GM21423 (cell line): ENCODE data around the gene COTL1.
A peak's percentile ranks its signal among the peaks of the same experiment; 100 is the strongest.
"Not testable (repeated sequence)": the region's sequence is repeated elsewhere in the genome, so short reads cannot be mapped to it uniquely, and the experiment has no call there.

Experiments used
- ATAC-seq: cut with Tn5 transposase; IDR thresholded peaks from one replicate; pipeline ENCODE4 v1.9.1; 2021; ENCODE audit warnings: mild to moderate bottlenecking, moderate library complexity; ENCODE audit not compliant: unreplicated experiment

COTL1 gene

DNA sequence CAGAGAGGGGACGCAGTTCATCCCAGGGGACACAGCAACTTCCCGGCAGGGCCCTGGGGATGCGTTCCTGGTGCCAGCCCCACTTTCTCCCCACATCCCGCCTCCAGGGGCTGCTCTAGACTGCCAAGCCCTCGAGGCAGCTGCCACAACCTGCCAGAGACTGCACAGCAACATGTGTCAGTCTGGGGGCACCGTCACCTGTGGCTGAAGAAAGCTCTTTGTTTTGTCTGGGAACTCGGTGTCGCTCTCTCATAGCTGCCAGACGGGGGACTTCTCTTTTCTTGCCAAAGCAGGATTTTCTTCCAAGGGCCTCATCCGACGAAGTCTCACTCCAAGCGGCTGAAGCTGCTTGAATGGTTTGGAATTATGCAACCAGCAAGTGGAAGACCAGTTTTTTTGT lies 43.7 kb downstream of the COTL1 start:
- ATAC-seq: no peak

DNA sequence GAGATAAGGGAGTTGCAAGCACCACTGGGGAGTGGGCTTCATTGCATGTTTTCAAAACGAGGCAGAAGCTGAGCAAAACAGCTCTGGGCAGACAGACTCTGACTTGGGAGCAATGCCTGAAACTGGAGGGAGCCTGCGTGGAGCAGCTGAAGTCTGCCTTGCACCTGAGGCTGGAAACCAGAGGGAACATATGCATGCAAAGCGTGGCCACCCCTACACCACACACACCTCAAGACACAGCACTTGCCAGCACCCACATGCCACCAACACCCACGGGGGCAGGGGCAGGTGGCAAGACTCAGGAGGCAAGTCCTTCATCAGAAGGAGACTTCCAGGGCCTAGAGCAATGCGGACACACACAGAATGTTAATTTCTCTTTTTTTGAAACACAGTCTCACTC lies 45.8 kb downstream of the COTL1 start:
- no peak for ATAC-seq

GRCh38 chr16:84571506-84571905 lies 46.4 kb downstream of the COTL1 start:
- no peak for ATAC-seq

GRCh38 chr16:84570739-84571403 lies 47.0 kb downstream of the COTL1 start:
- no peak for ATAC-seq

DNA sequence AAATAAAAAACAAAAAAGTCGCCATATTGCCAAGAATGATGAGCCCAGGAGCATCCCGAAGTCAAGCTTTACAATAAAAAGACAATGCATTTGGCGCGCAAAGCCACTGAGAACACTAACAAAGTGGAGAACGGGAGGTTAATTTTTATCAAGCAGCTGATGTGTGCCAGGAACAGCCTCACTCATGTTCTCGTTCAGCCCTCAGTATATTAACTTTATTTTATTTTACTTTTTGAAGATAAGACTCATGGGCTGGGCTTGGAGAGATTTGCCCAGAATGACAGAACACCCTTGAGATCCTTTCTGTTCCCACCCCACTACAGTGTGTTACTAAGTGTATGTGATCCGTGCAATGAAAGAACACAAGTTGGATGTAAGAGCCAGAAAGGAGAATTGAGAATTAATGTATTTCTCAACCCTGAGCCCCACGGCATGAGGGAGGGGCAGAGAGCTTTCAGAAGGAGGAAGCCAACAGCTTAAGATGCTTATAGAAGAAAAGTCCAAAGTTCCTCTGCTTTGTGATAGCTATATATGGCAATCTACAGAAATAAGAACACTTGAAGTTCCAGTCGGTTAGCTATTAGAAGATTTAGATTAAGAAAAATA lies 48.4 kb downstream of the COTL1 start:
- ATAC-seq: no peak

GRCh38 chr16:84568066-84568465 lies 49.8 kb downstream of the COTL1 start:
- no peak for ATAC-seq

DNA sequence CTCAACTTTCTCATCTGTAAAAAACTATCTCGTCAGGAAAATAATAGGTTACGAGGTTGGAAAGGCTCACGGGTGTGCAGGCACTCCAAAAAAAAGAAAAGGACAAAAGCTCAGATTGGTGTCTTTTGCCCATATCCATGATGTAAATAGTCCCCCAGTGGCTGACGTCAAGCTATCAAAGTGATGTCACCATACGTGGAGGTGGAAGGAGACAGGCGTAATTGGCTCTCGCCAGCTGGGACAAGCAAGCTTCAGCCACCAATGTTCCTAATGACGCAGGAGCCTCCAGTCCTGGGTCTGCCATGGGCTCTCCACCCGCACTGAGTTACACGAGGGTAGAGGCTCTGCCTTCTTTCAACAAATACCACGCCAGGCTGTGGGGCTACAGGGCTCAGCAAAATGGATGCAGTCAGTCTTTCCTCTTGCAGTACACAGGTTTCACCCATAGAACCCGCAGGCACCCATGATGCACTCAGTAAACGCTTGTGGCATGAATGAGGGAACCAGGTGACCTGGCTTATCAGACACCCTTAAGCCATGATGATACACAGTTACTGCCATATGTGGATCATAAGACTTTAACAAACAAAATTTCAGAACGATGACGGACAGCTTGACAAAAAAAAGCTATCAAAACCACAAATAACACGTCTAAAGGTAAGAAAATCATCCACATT lies 50.5 kb downstream of the COTL1 start:
- no peak for ATAC-seq

- ATAC-seq: no peak
Observed at GRCh38 chr16:84566545-84567257, 51.2 kb downstream of the COTL1 start.

DNA sequence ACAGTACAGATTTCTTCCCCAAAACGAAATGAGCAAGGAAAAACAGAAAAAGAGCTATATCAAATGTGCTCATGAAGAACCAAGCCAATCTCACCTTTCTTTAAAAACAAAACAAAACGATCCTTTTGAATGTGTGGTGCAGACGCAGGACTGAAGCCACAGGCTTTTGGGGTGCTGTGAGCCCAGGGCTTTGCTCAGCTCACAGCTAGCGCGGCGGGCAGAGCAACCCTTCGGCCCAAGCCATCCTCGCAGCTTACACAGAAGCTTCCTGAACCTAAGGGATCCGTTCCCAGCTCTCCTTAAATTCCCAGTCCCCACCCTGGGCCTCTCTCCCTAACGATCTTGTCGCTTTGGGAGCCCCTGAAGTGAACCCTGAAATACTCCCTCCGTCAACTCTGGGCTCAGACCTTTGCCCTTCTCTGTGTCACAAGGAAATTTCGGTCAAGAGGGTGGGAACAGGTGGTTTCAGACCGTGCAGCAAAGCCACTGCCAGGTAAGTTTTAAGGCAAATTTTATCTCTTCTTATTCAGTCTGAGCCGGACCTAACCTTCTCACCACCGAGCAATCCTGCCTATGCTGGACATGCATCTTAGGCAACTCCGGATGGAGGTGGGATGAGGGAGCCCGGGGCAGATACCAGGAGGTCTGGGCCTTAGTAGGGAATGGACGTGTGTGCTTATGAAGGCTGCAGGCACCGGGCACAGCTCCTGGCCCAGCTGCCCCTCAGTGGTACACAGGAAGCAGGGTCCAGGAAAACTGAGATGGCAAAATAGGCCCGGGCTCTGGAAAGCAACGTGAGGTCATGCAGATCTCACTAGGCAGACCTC lies 52.0 kb downstream of the COTL1 start:
- no peak for ATAC-seq

- no peak for ATAC-seq
Observed at GRCh38 chr16:84563786-84564420, 54.0 kb downstream of the COTL1 start.

- no peak for ATAC-seq
Observed at GRCh38 chr16:84563064-84563715, 54.7 kb downstream of the COTL1 start.

DNA sequence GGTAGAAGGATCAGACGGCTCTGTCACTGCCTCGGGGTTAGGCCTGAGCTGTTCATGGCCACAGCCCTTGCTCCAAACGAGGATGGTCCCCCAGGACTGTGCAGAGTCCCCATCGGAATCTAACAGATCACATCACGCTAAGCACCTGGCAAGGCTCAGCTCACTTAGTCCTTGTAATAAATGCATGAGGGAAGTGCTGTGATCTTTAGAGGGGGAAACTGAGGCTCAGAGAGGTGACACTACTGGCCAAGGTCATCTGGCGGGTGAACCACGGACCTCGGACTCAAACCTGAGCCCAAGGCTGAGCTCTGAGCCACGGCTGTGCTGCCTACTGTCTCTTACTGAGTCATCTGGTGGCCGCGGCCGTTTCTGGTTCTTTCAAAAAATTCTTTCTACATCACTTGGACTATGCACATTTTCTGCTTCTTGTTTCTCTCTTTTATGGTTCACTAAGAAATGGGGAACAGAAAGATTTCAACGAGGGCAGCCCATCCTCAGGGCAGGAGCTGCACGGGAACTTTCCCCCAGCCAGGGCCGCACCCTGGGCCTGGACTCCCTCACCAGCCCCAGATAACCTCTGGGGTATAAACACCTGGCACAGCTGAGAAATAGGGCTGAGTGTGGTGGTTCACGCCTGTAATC lies 55.6 kb downstream of the COTL1 start:
- ATAC-seq: peak; percentile 63

DNA sequence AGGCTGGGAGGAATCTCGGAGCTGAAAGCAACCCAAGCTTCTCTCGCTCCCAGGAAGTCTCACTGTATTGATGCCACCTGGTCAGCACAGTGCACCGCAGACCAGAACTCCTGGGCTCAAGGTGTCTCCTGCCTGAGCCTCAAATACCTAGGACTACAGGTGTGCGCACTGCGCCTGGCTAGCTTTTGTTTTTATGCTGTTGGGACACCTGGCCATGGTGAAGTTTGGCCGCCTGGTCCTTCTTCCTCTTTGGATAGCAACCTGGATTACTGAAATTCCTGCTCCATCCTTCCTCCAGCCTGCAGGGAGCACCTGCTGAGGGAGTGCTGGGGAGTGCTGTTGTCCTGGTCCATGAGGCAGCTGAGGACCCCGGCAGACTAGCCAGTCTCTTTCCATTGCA lies 56.6 kb downstream of the COTL1 start:
- no peak for ATAC-seq

DNA sequence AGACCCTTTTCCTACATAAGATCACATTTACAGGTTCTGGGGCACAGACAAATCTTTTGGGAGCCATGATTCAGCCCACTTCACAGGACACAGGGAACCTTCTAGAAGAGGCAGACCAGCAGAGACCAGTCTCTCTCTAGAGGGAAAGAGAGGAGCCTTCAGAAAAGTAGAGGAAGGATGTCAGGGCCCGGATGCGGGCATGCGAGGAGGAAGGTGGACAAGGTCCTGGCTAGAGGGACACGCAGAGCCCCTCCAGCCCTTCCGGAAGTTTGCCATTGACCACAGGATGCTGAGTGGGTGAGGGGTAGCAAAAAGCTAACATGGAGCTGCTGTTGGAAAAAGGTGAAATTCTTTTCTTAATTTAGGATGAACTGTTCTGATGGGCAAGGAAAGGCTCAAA lies 57.6 kb downstream of the COTL1 start:
- no peak for ATAC-seq

DNA sequence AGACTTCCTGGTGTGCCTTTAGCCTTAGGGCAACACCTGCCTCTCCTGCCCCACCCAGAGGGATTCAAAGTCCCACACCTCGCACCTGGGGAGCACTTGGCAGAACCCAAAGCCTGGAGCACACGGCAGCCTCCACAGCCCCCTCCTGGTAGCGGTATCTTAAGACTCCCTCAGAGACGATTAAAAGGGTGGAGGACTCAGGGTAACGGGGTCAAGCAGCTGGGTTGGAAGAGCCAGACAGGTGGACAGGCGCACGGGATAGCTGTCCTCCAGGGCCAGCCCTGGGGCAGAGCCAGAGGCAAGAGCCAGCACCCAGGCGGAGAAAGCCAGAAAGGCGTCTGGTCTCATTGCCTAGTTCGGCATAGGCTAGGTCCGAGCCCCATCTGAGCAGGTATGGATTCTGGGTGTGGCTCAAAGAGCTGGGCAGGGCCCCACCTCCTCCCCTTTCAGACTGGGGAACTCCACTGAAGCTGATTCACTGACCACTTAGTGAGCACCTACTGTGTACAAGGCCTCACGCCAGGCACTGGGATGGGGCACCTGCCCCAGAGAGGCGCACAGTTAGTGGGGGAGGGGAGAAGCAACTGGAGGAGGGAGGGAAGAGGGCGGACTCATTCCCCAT lies 58.5 kb downstream of the COTL1 start:
- ATAC-seq: no peak

DNA sequence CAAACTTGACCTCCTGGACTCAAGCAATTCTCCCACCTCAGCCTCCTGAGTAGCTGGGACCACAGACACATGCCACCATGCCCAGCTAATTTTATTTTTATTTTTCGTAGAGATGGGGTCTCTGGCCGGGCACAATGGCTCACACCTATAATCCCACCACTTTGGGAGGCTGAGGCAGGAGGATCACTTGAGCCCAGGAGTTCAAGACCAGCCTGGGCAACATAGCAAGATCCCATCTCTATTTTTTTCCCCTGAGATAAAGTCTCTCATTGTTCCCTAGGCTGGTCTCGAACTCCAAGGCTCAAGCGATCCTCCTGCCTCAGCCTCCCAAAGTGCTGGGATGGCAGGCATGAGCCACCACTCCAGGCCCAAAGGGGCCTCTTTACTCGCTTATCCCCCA lies 59.0 kb downstream of the COTL1 start:
- not testable (repeated sequence) for ATAC-seq

- ATAC-seq: no peak
Observed at GRCh38 chr16:84557504-84557903, 60.4 kb downstream of the COTL1 start.

DNA sequence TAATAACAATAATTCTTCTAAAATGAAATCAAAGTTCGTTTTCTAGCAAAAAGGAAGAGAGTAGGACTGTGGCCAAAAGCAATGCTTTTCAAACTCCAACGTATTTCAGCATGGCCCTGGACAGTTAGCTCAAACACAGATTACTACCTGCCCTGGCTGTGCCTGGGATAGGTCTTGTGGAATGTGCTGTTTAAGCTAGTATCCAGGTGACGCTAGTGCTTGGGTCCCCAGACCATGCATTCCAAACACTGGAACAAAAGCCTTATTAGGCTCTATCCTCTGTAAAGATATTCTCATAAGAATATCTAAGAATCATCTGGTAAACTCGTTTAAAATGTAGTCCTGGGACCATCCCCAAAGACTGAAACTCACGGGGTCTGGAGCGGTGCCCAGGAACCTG lies 60.8 kb downstream of the COTL1 start:
- ATAC-seq: no peak
